K562 (cell line): Measurements from ENCODE around the gene BMS1. TPM values are rescaled to one million over a fixed set of nuclear protein-coding genes. Genes with fewer than 3 reads are reported as not detected.
A peak's percentile ranks its signal among the peaks of the same experiment; 100 is the strongest.

Source experiments
- ATF1 ChIP-seq, 2 experiments: fragments of 450-650 bp in 1 of 2; IDR thresholded peaks; 2 replicates each; pipeline ENCODE4 v1.6.1; 2016; ENCODE audit warnings: missing compliant biosample characterization in 1 of 2, missing genetic modification characterization in 1 of 2
- CBFB ChIP-seq: sonication (generic); formaldehyde crosslinking; IDR thresholded peaks from 2 replicates; pipeline ENCODE4 v1.4.0; 2020; ENCODE audit warnings: mild to moderate bottlenecking, missing genetic modification reagents
- CREB5 ChIP-seq: fragments of 250-450 bp; sonication (Bioruptor Pico); IDR thresholded peaks from 2 replicates; pipeline ENCODE4 v1.5.0; 2020; ENCODE audit warnings: mild to moderate bottlenecking
- CXXC5 ChIP-seq: fragments of 250-450 bp; sonication (Bioruptor Pico); IDR thresholded peaks from 2 replicates; pipeline ENCODE4 v1.8.0; 2022; ENCODE audit warnings: inconsistent platforms, mild to moderate bottlenecking, moderate library complexity
- ELK3 ChIP-seq: fragments of 450-650 bp; formaldehyde crosslinking; IDR thresholded peaks from 2 replicates; pipeline ENCODE4 v1.4.0; 2020; ENCODE audit warnings: mild to moderate bottlenecking
- FIP1L1 ChIP-seq: fragments of 200-400 bp; formaldehyde crosslinking; IDR thresholded peaks from 2 replicates; pipeline ENCODE4 v1.6.1; 2018; ENCODE audit warnings: mild to moderate bottlenecking, low read depth, low read length; ENCODE audit not compliant: poor library complexity, severe bottlenecking
- GTF3C2 ChIP-seq: IDR thresholded peaks from 3 replicates; pipeline ENCODE4 v1.6.1; 2011; ENCODE audit warnings: borderline replicate concordance, mild to moderate bottlenecking, moderate library complexity; ENCODE audit not compliant: insufficient read length; ENCODE audit errors: extremely low read depth
- HDAC1 ChIP-seq, 2 experiments: fragments of 450-650 bp; IDR thresholded peaks; 2 replicates each; pipeline ENCODE4 v1.6.1; 2016 to 2017; ENCODE audit warnings: inconsistent platforms in 1 of 2, mild to moderate bottlenecking in 1 of 2, moderate library complexity in 1 of 2
- LARP7 ChIP-seq: fragments of 450-650 bp; IDR thresholded peaks from 2 replicates; pipeline ENCODE4 v1.6.1; 2016
- MECOM ChIP-seq: fragments of 250-450 bp; sonication (Bioruptor Pico); IDR thresholded peaks from 2 replicates; pipeline ENCODE4 v1.8.0; 2022; ENCODE audit warnings: inconsistent platforms
- NELFE ChIP-seq: IDR thresholded peaks from 2 replicates; pipeline ENCODE4 v1.6.1; 2011; ENCODE audit warnings: mild to moderate bottlenecking; ENCODE audit not compliant: insufficient read depth, insufficient read length
- PRPF4 ChIP-seq: fragments of 200-400 bp; formaldehyde crosslinking; IDR thresholded peaks from one replicate; pipeline ENCODE4 v1.6.1; 2017; ENCODE audit warnings: low read length, low read depth, mild to moderate bottlenecking; ENCODE audit not compliant: insufficient read depth, poor library complexity, severe bottlenecking
- RHOXF2B ChIP-seq: fragments of 250-450 bp; sonication (Bioruptor Pico); conservative IDR thresholded peaks from 2 replicates; pipeline ENCODE4 v1.5.1; 2021
- SPI1 ChIP-seq: IDR thresholded peaks from 2 replicates; pipeline ENCODE4 v1.6.1; 2011; ENCODE audit warnings: low read depth, low read length, control low read depth, borderline replicate concordance
- SREBF1 ChIP-seq: fragments of 150-350 bp; IDR thresholded peaks from 2 replicates; pipeline ENCODE4 v1.6.1; 2014; ENCODE audit warnings: antibody characterized with exemption, low read depth, low read length, borderline replicate concordance
- TEAD1 ChIP-seq, 2 experiments: fragments of 450-650 bp in 1 of 2; sonication (generic) in 1 of 2; formaldehyde crosslinking; IDR thresholded peaks; 2 replicates each; pipeline versions ENCODE4 v1.4.0 to v1.8.0; 2020 to 2022; ENCODE audit warnings: mild to moderate bottlenecking in 2 of 2, missing genetic modification reagents in 1 of 2
- TFE3 ChIP-seq: fragments of 450-650 bp; formaldehyde crosslinking; IDR thresholded peaks from 2 replicates; pipeline ENCODE4 v1.4.0; 2020; ENCODE audit warnings: mild to moderate bottlenecking, mixed read lengths
- ZNF140 ChIP-seq: fragments of 250-450 bp; sonication (Bioruptor Pico); IDR thresholded peaks from 2 replicates; pipeline ENCODE4 v1.8.0; 2021; ENCODE audit warnings: moderate library complexity, mild to moderate bottlenecking, inconsistent platforms
- ZNF655 ChIP-seq: fragments of 250-450 bp; sonication (Bioruptor Pico); IDR thresholded peaks from 2 replicates; pipeline ENCODE4 v1.5.0; 2021
- polyA plus RNA-seq, 8 experiments: library from polyadenylated mRNA; depleted of rRNA in 4 of 8; stranded (reverse) in 5 of 8; unstranded in 3 of 8; fragments of >200 nt; fragmentation: Nextera tagmentation in 2 of 8; fragmentation: Illumina TruSeq in 1 of 8; extraction: Ambion mirVana in 2 of 8; extraction: Trizol in 1 of 8; gene quantifications; 2 replicates each; pipeline versions ENCODE4 v1.2.1 to v1.2.3, GENCODE V29; 2011 to 2014; ENCODE audit warnings: inconsistent platforms in 1 of 8, missing spikeins in 1 of 8
- total RNA-seq, 7 experiments: library from RNA; depleted of rRNA in 6 of 7; stranded (reverse); fragments of >200 nt in 6 of 7; fragmentation: Illumina TruSeq in 2 of 7; extraction: Trizol in 2 of 7; gene quantifications; 2 replicates each; pipeline versions ENCODE4 v1.2.1 to v1.2.3, GENCODE V29; 2011 to 2021; ENCODE audit warnings: low replicate concordance in 1 of 7

The BMS1 gene
- total and polyA plus RNA-seq, 9 of the 15 experiments (the other 6 are each of a cell fraction or from before 2014, with no cell fraction given) = 11.1 to 46.9 (median 32.7) TPM

- TF ChIP-seq SREBF1 (no peak), TFE3 (CRISPR knock-in tag) (no peak), CREB5 (no peak), PRPF4 (no peak), TEAD1 (CRISPR knock-in tag; IDR thresholded peaks at IDR 0.05) (no peak), CBFB (CRISPR knock-in tag) (no peak), CXXC5 (0 out of 2 replicates have a peak, but pooled peaks have one; percentile 36), ZNF140 (CRISPR knock-in tag) (no peak), MECOM (CRISPR knock-in tag) (no peak), ZNF655 (CRISPR knock-in tag) (no peak), FIP1L1 (no peak), HDAC1 (IDR thresholded peaks at IDR 0.05) (no peak), SPI1 (no peak), NELFE (no peak), RHOXF2B (no peak), ATF1 (CRISPR knock-in tag; IDR thresholded peaks at IDR 0.05) (no peak), ATF1 (tag; IDR thresholded peaks at IDR 0.05) (no peak), ELK3 (CRISPR knock-in tag) (no peak), GTF3C2 (no peak), LARP7 (no peak)
Observed at GRCh38 chr10:42866115-42866995, 83.8 kb downstream of the BMS1 start (continued).
